Adrenal gland (tissue), 12 donors: ENCODE measurements around the gene SPATA2L. TPM values are rescaled to one million over a fixed set of nuclear protein-coding genes. Genes with fewer than 3 reads are reported as not detected.

Experiments used
- DNase-seq, 7 donors: peaks; one replicate each; pipeline ENCODE4 v3.0.0-alpha.2; 2019 to 2020
- H3K27ac ChIP-seq, 5 donors: fragments of 200-600 bp; sonication (generic) in 4 of 5; 1 replicate in 3 of 5; 2 replicates in 2 of 5; pipeline versions ENCODE4 v1.5.1 to v1.8.0; 2016 to 2020; ENCODE audit warnings: mild to moderate bottlenecking in 1 of 5
- H3K27me3 ChIP-seq: fragments of 200-600 bp; 2 replicates; pipeline ENCODE4 v1.8.0; 2021
- H3K36me3 ChIP-seq, 2 donors: fragments of 200-600 bp; replicated peaks in 1 of 2; 1 replicate in 1 of 2; 2 replicates in 1 of 2; pipeline versions ENCODE4 v1.5.1 to v1.8.0; 2018 to 2022
- H3K4me1 ChIP-seq, 2 donors: fragments of 200-600 bp; replicated peaks in 1 of 2; 1 replicate in 1 of 2; 2 replicates in 1 of 2; pipeline versions ENCODE4 v1.5.1 to v1.8.0; 2018 to 2021
- H3K4me3 ChIP-seq, 4 donors: fragments of 200-600 bp; sonication (generic) in 3 of 4; one replicate each; pipeline ENCODE4 v1.5.1; 2016 to 2018
- H3K9me3 ChIP-seq, 3 donors: fragments of 200-600 bp; sonication (generic) in 1 of 3; replicated peaks in 1 of 3; 1 replicate in 2 of 3; 2 replicates in 1 of 3; pipeline versions ENCODE4 v1.5.1 to v1.8.0; 2016 to 2021
- CTCF ChIP-seq, 6 experiments: fragments of 450-650 bp in 4 of 6; fragments of 200-600 bp in 2 of 6; sonication (generic) in 1 of 6; IDR thresholded peaks; 1 replicate in 5 of 6; 2 replicates in 1 of 6; pipeline versions ENCODE4 v1.5.1 to v1.8.0; 2016 to 2021; ENCODE audit warnings: antibody characterized with exemption in 6 of 6, mild to moderate bottlenecking in 2 of 6, moderate library complexity in 1 of 6
- POLR2A ChIP-seq, 2 donors: fragments of 450-650 bp; IDR thresholded peaks; one replicate each; pipeline ENCODE4 v1.6.1; 2017; ENCODE audit warnings: antibody characterized with exemption in 2 of 2, mild to moderate bottlenecking in 2 of 2, moderate library complexity in 1 of 2
- WGBS, 4 donors: extraction: QIAGEN DNeasy Blood & Tissue Kit in 2 of 4; methylation state at CpG; one replicate each; pipeline versions ENCODE4 v1.1.5 to v1.1.7; 2013 to 2017; 5-methylcytosine and 5-hydroxymethylcytosine counted together
- intact Hi-C, 2 donors: fragments of 100-400 bp; cut with DNase I; formaldehyde crosslinking; loops; one replicate each; pipeline versions ENCODE4 v1.14.1 to v1.15.0; 2022 to 2023
- polyA plus RNA-seq, 3 donors: library from polyadenylated mRNA; stranded (reverse); fragments of 200-250 nt in 2 of 3; fragments of 350-450 nt in 1 of 3; fragmentation: Illumina TruSeq in 1 of 3; extraction: RNeasy Lipid Tissue Mini Kit (QIAGEN cat#74804) in 1 of 3; gene quantifications; one replicate each; pipeline ENCODE4 v1.2.3, GENCODE V29; 2013 to 2014
- total RNA-seq, 9 donors: library from RNA; depleted of rRNA in 4 of 9; stranded (reverse); fragments of >200 nt in 4 of 9; fragments of 120-200 nt in 1 of 9; fragmentation: NEBNext Ultra II Directional in 1 of 9; extraction: Animal tissue kit (Norgen Biotek cat#: 25700) in 1 of 9; gene quantifications; one replicate each; pipeline versions ENCODE4 v1.1.0 to v1.2.4, GENCODE V29; 2013 to 2023
- donor health status: healthy with polysubstance abuse.
- donor health status: Bipolar disorder and iron deficiency.
- donor health status: DM: yes; HTN: yes; CAD: no.
- donor health status: DM: no; HTN: no; CAD: no.
- donor health status: DM: no; HTN: no; CAD: no.
- donor health status: DM: yes; HTN: yes; CAD: no.

Gene SPATA2L
- total and polyA plus RNA-seq, 12 donors, result 0.20 to 29.4 (median 11.2) TPM

GRCh38 chr16:89660146-89660545 lies 41.4 kb downstream of the SPATA2L start:
- no peak for DNase-seq
- Histone ChIP-seq H3K4me1 (peaks cover 10 to 19% of the 10 kb centered on the region in 2 donors), H3K27ac (no peak overlapping the region), H3K9me3 (no peaks in the 10 kb centered on the region), H3K4me3 (no peak overlapping the region), H3K27me3 (no peaks in the 10 kb centered on the region), H3K36me3 (no peaks in the 10 kb centered on the region)
- intact Hi-C loops, result no loop called here
- TF ChIP-seq POLR2A (IDR thresholded peaks at IDR 0.05) (no peak), CTCF (IDR thresholded peaks at IDR 0.05) (no peak)
- 95 to 98% (median 95%) methylated on average over 7 of the region's 7 CpGs for WGBS, 4 donors

GRCh38 chr16:89658221-89658879 lies 43.2 kb downstream of the SPATA2L start:
- H3K36me3 ChIP-seq, result no peaks in the 10 kb centered on the region
- intact Hi-C loops, result no loop called here
- H3K27ac ChIP-seq, result peak overlapping the region in 3 of 5 donors; percentile 47 to 88 (median 71)
- H3K9me3 ChIP-seq, result no peaks in the 10 kb centered on the region
- peaks cover 10 to 19% of the 10 kb centered on the region in 2 donors for H3K4me1 ChIP-seq
- peak in 2 of 7 donors; percentile 19 to 56 for DNase-seq
- H3K4me3 ChIP-seq, result peak overlapping the region in 3 of 4 donors; percentile 69 to 92 (median 87)
- H3K27me3 ChIP-seq, result no peaks in the 10 kb centered on the region
- no peak for TF ChIP-seq CTCF (IDR thresholded peaks at IDR 0.05)
- no peak for TF ChIP-seq POLR2A (IDR thresholded peaks at IDR 0.05)
- WGBS, 4 donors, result 17 to 21% (median 21%) methylated on average over 24 to 27 of the region's 27 CpGs

GRCh38 chr16:89657442-89658220 lies 43.9 kb downstream of the SPATA2L start, which contains the start of the genes CHMP1A and SPATA33:
CHMP1A (minus strand) TSS chr16:89657708; CDS start chr16:89657588, 120 bp downstream.
SPATA33 (plus strand) TSS chr16:89657836; CDS start chr16:89657912, 76 bp downstream.
- peak within 1 kb of the TSS in 4 of 5 donors; percentile 44 to 88 (median 59) for H3K27ac ChIP-seq
- H3K27me3 ChIP-seq, result no peaks in the 10 kb centered on the region
- no peaks in the 10 kb centered on the region for H3K36me3 ChIP-seq
- H3K4me3 ChIP-seq, result peak within 1 kb of the TSS; percentile 62 to 92 (median 78)
- TF ChIP-seq CTCF (IDR thresholded peaks at IDR 0.05) (no peak), POLR2A (IDR thresholded peaks at IDR 0.05) (peak; percentile 21 to 47)
- WGBS, 4 donors, result 0 to 3% (median 1%) methylated on average over 5 to 99 of the region's 99 CpGs
- no peaks in the 10 kb centered on the region for H3K9me3 ChIP-seq
- H3K4me1 ChIP-seq, result peaks cover 10 to 19% of the 10 kb centered on the region in 2 donors
- intact Hi-C loops, result no loop called here
- DNase-seq, result peak; percentile 87 to 93 (median 91)

- Histone ChIP-seq H3K9me3 (no peaks in the 10 kb centered on the region), H3K27me3 (no peaks in the 10 kb centered on the region), H3K27ac (peak overlapping the region in 2 of 5 donors; percentile 44 to 88), H3K4me3 (peak overlapping the region; percentile 62 to 92 (median 78)), H3K36me3 (peaks cover 0 to 3% of the 10 kb centered on the region in 2 donors), H3K4me1 (peaks cover 10 to 19% of the 10 kb centered on the region in 2 donors)
- intact Hi-C loops, result no loop called here
- DNase-seq, result no peak
- TF ChIP-seq POLR2A (IDR thresholded peaks at IDR 0.05) (no peak), CTCF (IDR thresholded peaks at IDR 0.05) (no peak)
- WGBS, 4 donors, result 27 to 88% (median 33%) methylated on average over 5 to 32 of the region's 32 CpGs
Measured at GRCh38 chr16:89656435-89657121, 44.9 kb downstream of the SPATA2L start.
